Measurements from ENCODE around the gene NUTM2A. TPM values are rescaled to one million over a fixed set of nuclear protein-coding genes. Genes with fewer than 3 reads are reported as not detected.
"Not testable (repeated sequence)": the region's sequence is repeated elsewhere in the genome, so short reads cannot be mapped to it uniquely, and the experiment has no call there.

Gene NUTM2A
- total and polyA plus RNA-seq, 2 donors (not counting 1 experiment from before 2014, with no cell fraction given), result 0.88 to 0.96 TPM

DNA sequence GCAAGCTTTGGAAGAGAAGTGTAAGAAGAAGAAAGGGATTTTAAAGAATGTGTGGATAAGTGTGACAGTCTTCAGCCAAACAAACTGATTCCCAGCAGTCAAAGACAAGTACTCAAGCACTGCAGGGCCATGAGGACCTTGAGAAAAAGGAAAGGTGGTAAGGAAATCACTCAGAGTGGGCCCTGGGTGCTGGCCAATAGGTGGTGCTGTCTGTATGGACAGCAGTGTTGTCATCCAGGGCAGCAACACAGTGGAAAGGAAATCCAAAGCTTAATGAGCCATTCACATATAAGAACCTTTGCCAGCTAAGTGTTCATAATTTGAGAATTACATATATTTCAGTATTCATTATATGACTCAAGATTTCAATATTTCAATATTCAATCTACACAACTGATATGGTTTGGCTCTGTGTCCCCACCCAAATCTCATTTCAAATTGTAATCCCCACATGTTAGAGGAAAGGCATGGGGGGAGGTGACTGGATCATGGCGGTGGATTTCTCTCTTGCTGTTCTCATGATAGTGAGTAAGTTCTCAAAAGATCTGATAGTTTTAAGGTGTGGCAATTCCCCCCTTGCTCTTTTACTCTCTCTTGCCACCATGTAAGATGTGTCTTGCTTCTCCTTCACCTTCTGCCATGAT, 55.6 kb downstream of the NUTM2A start:
- H3K27me3 ChIP-seq (replicated peaks in 1 of 4; ENCODE audit: control extremely low read depth in 1 of 4, control insufficient read depth in 3 of 4, insufficient read depth in 4 of 4, low read length in 3 of 4); H3K27ac ChIP-seq (ENCODE audit: low read length in 2 of 2); H3K4me2 ChIP-seq (replicated peaks; ENCODE audit: low read depth, low read length, poor library complexity, severe bottlenecking); H3K27ac Mint-ChIP-seq; H3K4me1 ChIP-seq (ENCODE audit: control insufficient read depth in 2 of 2, insufficient read depth in 2 of 2, low read length in 2 of 2); H3K4me1 Mint-ChIP-seq; POLR2A ChIA-PET; ATAC-seq (ENCODE audit: low read depth); H4K20me1 ChIP-seq (ENCODE audit: control insufficient read depth, insufficient read depth, low read length, poor library complexity, severe bottlenecking); H3K27me3 Mint-ChIP-seq; H2AFZ ChIP-seq (ENCODE audit: insufficient read depth, low read depth, low read length, poor library complexity, severe bottlenecking); H3K36me3 ChIP-seq (replicated peaks in 1 of 2; ENCODE audit: control extremely low read depth in 1 of 2, control insufficient read depth in 1 of 2, extremely low read depth in 1 of 2, insufficient read depth in 2 of 2, low read length in 1 of 2); H3K4me3 ChIP-seq (ENCODE audit: control extremely low read depth in 1 of 5, extremely low read depth in 1 of 5, insufficient read depth in 1 of 5, low read depth in 2 of 5, low read length in 4 of 5); H3K4me3 Mint-ChIP-seq; H3K79me2 ChIP-seq (ENCODE audit: control insufficient read depth, insufficient read depth, low read length); CTCF ChIA-PET; DNase-seq; H3K9me3 ChIP-seq (ENCODE audit: control extremely low read depth in 1 of 3, control insufficient read depth in 2 of 3, insufficient read depth in 1 of 3, low read length in 2 of 3); H3K9ac ChIP-seq (ENCODE audit: low read length); H3K9me3 Mint-ChIP-seq (ENCODE audit: insufficient read depth); intact Hi-C loops (cut with micrococcal nuclease): not testable (repeated sequence)
- no CpG with 5 or more reads among the region's 1 CpG for WGBS (ENCODE audit: insufficient coverage)

Other genes starting within 250 kb of the NUTM2A start
- gene FAM25A, start 205.2 kb upstream of the NUTM2A start, total RNA-seq, result not detected in 2 replicates
- not detected in 2 replicates for gene FAM25A, start 205.2 kb upstream of the NUTM2A start, polyA plus RNA-seq
- 71.5 and 81.0 TPM in 2 replicates for gene GLUD1, start 130.6 kb upstream of the NUTM2A start, total RNA-seq
- 29.6 and 38.4 TPM in 2 replicates for gene GLUD1, start 130.6 kb upstream of the NUTM2A start, polyA plus RNA-seq
- gene SHLD2, start 130.2 kb upstream of the NUTM2A start, total RNA-seq, result 22.0 and 22.3 TPM in 2 replicates
- gene SHLD2, start 130.2 kb upstream of the NUTM2A start, polyA plus RNA-seq, result 9.0 and 14.3 TPM in 2 replicates
- 4.2 and 5.1 TPM in 2 replicates for gene NUTM2D, start 132.3 kb downstream of the NUTM2A start, total RNA-seq
- 2.4 and 2.8 TPM in 2 replicates for gene NUTM2D, start 132.3 kb downstream of the NUTM2A start, polyA plus RNA-seq

Data from B cell (primary cell).